GM13976 (cell line): ENCODE results near the gene TSC22D2.
"Not testable (repeated sequence)": the region's sequence is repeated elsewhere in the genome, so short reads cannot be mapped to it uniquely, and the experiment has no call there.

Experiments used
- DNase-seq: peaks from one replicate; pipeline ENCODE4 v3.0.0; 2012; ENCODE audit warnings: low spot score
- in situ Hi-C: fragments of 300-500 bp; cut with MboI; formaldehyde crosslinking; loops from one replicate; pipeline ENCODE4 v1.12.0; 2022; ENCODE audit warnings: low sequenced_read_pairs, mixed read lengths, inconsistent platforms; ENCODE audit not compliant: unreplicated experiment
- TF ChIP-seq, protein P1 (sequence below): IDR thresholded peaks from 2 replicates; pipeline ENCODE4 v1.5.1; 2012; ENCODE audit warnings: borderline replicate concordance, mild to moderate bottlenecking; ENCODE audit not compliant: insufficient read depth; ENCODE audit errors: extremely low read depth, missing control alignments, control extremely low read depth

TSC22D2 gene

DNA sequence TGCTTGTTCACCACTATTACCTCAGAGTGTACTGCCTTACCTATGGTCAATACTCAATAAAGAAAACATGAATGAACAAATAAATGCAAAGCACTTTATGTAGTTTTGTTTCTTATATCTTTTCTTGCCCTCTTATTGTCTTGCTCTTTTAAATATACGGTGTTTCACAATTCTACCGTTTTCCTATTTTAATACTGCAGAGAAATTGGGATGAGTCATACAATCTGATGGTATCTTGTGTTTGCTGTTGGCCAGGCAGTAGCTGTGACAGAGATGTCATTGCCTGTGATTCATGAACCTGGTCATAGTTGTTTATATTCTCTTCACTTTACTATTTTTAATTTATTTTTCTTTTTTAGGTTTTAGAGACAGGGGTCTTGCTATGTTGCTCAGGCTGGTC lies 89.9 kb downstream of the TSC22D2 start:
- in situ Hi-C loops, result loop anchor here (10.0 kb wide), 1 partner anchor 273 kb away; no protein-coding TSS in a partner anchor
- no peak for DNase-seq
- TF ChIP-seq, protein P1, sequence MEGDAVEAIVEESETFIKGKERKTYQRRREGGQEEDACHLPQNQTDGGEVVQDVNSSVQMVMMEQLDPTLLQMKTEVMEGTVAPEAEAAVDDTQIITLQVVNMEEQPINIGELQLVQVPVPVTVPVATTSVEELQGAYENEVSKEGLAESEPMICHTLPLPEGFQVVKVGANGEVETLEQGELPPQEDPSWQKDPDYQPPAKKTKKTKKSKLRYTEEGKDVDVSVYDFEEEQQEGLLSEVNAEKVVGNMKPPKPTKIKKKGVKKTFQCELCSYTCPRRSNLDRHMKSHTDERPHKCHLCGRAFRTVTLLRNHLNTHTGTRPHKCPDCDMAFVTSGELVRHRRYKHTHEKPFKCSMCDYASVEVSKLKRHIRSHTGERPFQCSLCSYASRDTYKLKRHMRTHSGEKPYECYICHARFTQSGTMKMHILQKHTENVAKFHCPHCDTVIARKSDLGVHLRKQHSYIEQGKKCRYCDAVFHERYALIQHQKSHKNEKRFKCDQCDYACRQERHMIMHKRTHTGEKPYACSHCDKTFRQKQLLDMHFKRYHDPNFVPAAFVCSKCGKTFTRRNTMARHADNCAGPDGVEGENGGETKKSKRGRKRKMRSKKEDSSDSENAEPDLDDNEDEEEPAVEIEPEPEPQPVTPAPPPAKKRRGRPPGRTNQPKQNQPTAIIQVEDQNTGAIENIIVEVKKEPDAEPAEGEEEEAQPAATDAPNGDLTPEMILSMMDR, result no peak

DNA sequence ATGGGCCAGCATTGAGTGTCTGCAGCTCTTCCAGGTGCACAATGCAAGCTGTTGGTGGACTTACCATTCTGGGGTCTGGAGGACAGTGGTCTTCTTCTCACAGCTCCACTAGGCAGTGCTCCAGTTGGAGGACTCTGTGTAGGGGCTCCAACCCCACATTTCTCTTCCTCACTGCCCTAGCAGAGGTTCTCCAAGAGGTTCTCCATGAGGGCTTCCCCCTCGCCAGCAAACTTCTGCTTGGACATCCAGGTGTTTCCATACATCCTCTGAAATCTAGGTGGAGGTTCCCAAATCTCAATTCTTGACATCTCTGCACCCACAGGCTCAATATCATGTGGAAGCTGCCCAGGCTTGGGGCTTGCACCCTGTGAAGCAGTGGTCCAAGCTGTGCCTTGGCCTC lies 92.9 kb downstream of the TSC22D2 start:
- in situ Hi-C loops, result loop anchor here (25.0 kb wide), 1 partner anchor 361 kb away; no protein-coding TSS in a partner anchor
- DNase-seq, result not testable (repeated sequence)

DNA sequence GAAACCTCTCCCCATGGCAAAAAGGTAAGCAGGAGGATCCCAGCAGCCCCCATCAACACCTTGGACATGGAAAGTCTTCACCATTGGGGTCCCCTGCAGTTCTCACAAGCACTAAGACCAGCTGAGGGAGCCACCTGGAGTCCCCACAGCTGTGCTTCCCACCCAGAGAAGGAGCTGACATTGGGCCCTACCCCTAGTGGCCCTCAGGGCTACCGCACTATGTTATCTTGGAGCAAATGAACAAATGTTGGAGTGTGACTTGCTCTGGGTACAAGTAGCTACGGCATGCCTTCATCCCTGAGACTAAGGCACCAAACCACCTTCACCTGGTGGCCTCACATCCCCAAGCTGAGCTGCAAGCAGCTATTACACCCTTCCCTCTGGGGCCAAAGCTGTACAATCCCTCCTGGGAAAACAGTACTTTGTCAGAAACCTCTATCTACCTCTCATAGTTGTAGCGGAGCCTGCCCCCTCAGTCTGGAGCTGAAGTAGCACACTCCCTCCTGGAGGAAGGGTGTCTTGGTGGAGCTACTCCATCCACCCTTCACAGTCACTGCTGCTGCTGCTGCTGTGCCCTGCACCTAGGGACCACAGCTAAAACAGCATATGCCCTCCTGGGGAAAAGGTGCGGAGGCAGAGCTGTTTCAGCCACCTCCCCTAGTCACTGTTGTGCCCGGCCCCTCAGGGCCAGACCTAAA lies 95.5 kb downstream of the TSC22D2 start:
- TF ChIP-seq, protein P1, result no peak

DNA sequence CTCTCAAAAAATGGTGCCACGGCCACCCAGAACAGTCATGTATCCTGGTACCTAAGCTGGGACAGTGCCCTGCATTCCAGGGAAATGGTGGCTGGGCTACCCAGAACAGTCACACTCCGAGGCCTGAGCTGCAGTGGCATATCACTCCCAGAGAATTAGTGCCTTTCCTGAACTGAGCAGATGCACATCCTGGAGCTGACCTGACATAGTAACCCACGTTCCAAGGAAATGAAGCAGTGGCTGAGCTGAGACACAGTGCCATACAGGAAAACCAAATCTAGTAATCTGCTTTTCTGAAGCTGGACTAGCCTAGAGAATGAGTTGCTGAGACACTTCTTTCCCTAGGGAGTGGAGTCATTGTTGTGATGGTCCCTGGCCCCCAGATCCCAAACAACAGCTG lies 96.4 kb downstream of the TSC22D2 start:
- DNase-seq, result no peak
- TF ChIP-seq, protein P1, result no peak
- in situ Hi-C loops, result loop anchor here (25.0 kb wide), 1 partner anchor 358 kb away; no protein-coding TSS in a partner anchor

More for the DNA sequence above, 95.5 kb downstream of the TSC22D2 start:
- in situ Hi-C loops, result loop anchor here (25.0 kb wide), 1 partner anchor 359 kb away; no protein-coding TSS in a partner anchor
- no peak for DNase-seq

DNA sequence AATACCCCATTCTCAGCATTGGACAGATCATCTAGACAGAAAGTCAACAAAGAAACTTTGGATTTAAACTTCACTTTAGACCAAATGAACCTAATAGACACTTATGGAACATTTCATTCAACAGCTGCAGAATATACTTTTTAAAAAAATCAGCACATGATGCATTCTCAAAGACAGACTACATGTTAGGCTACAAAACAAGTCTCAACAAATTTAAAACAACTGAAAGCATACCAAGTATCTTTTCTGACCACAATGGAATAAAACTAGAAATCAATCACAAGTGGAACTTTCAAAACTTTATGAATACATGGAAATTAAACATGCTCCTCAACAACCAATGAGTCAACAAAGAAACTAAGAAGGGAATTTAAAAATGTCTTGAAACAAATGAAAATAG lies 100.3 kb downstream of the TSC22D2 start:
- TF ChIP-seq, protein P1, result no peak
- in situ Hi-C loops, result loop anchor here (25.0 kb wide), 1 partner anchor 354 kb away; no protein-coding TSS in a partner anchor
- no peak for DNase-seq

DNA sequence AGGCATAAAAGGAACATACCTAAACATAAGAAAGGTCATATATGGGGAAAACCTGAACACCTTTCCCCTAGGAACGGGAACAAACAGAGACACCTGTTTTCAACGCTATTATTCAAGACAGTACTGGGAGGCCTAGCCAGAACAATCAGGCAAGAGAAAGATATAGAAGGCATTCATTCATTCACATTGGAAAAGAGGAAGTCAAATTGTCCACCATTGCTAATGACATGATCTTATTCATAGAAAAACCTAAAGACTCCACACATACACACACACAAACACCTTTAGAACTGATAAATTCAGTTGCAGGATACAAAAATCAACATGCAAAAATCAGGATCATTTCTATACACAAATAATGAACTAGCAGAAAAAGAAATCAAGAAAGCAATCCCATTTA lies 101.7 kb downstream of the TSC22D2 start:
- in situ Hi-C loops, result loop anchor here (25.0 kb wide), 1 partner anchor 353 kb away; no protein-coding TSS in a partner anchor
- TF ChIP-seq, protein P1, result no peak
- no peak for DNase-seq

DNA sequence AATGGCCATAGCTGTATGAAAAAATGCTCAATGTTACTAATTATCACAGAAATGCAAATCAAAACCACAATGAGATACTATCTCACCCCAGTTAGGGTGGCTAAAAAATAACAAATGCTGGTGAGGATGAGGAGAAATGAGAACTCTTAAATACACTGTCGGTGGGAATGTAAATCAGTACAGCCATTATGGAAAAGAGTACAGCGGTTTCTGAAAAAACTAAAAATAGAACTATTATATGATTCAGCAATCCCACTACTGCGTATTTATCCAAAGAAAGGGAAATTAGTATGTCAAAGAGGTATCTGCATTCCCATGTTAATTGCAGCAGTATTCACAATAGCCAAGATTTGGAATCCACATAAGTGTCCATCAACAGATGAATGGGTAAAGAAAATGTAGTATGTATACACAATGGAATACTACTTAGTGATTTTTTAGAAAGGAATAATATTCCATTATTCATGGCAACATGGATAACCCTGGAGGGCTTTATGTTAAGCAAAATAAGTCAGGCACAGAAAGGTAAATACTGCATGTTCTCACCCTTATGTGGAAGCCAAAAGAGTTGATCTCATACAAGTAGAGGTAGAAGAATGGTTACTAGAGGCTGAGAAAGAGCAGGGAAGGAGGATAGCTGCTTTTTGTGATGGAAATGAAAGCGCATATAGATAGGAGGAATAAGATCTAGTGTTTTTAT lies 103.2 kb downstream of the TSC22D2 start:
- in situ Hi-C loops, result loop anchor here (25.0 kb wide), 1 partner anchor 351 kb away; no protein-coding TSS in a partner anchor
- no peak for DNase-seq
- TF ChIP-seq, protein P1, result no peak
